DND-41 (cell line): ENCODE data around the gene TBC1D21.

Source experiments
- CTCF ChIP-seq: IDR thresholded peaks from 2 replicates; pipeline ENCODE4 v1.5.1; 2012; ENCODE audit warnings: borderline replicate concordance, low read length, moderate library complexity, mild to moderate bottlenecking; ENCODE audit not compliant: poor library complexity, severe bottlenecking; ENCODE audit errors: extremely low read depth
- EZH2 ChIP-seq: IDR thresholded peaks from 3 replicates; pipeline ENCODE4 v1.6.1; 2012; ENCODE audit warnings: borderline replicate concordance, low read depth, mild to moderate bottlenecking, moderate library complexity, low read length, inconsistent platforms; ENCODE audit not compliant: severe bottlenecking

- TF ChIP-seq CTCF (no peak), EZH2 (no peak)
These were observed 16.4 kb downstream of the TBC1D21 start for GRCh38 chr15:73889762-73890124.
